GM12878 (cell line): ENCODE results near the gene CELF6. TPM values are rescaled to one million over a fixed set of nuclear protein-coding genes. Genes with fewer than 3 reads are reported as not detected.

ENCODE experiments used
- BMI1 ChIP-seq: fragments of 450-650 bp; IDR thresholded peaks from 2 replicates; pipeline ENCODE4 v1.6.1; 2016; ENCODE audit warnings: mild to moderate bottlenecking, moderate library complexity, borderline replicate concordance
- CBFB ChIP-seq: IDR thresholded peaks from 2 replicates; pipeline ENCODE4 v1.6.1; 2016; ENCODE audit warnings: antibody characterized with exemption, low read depth
- CEBPZ ChIP-seq: fragments of 150-350 bp; IDR thresholded peaks from 2 replicates; pipeline ENCODE4 v1.6.1; 2016; ENCODE audit warnings: low read depth, low read length
- CREB1 ChIP-seq: IDR thresholded peaks from 2 replicates; pipeline ENCODE4 v1.6.1; 2012; ENCODE audit warnings: low read depth, mild to moderate bottlenecking, inconsistent platforms
- HDAC2 ChIP-seq: fragments of 200-600 bp; sonication (generic); IDR thresholded peaks from 2 replicates; pipeline ENCODE4 v1.6.1; 2017
- JUNB ChIP-seq: IDR thresholded peaks from 2 replicates; pipeline ENCODE4 v1.6.1; 2016; ENCODE audit warnings: antibody characterized with exemption, mild to moderate bottlenecking
- MEF2B ChIP-seq: fragments of 450-650 bp; IDR thresholded peaks from 2 replicates; pipeline ENCODE4 v1.6.1; 2018; ENCODE audit warnings: mild to moderate bottlenecking, moderate library complexity; ENCODE audit not compliant: partially characterized antibody, poor library complexity, severe bottlenecking
- NFYA ChIP-seq: IDR thresholded peaks from 2 replicates; pipeline ENCODE4 v1.6.1; 2011; ENCODE audit warnings: low read depth, mild to moderate bottlenecking, low read length, improper control_type of control experiment, borderline replicate concordance
- POU2F2 ChIP-seq: IDR thresholded peaks from 3 replicates; pipeline ENCODE4 v1.6.1; 2011; ENCODE audit warnings: low read depth, mild to moderate bottlenecking, low read length, borderline replicate concordance
- RAD21 ChIP-seq: IDR thresholded peaks from 2 replicates; pipeline ENCODE4 v1.6.1; 2011; ENCODE audit warnings: mild to moderate bottlenecking, low read depth, low read length, moderate library complexity; ENCODE audit not compliant: insufficient read depth
- RBBP5 ChIP-seq: fragments of 200-600 bp; sonication (generic); conservative IDR thresholded peaks from 2 replicates; pipeline ENCODE4 v1.6.1; 2016
- RUNX3 ChIP-seq: IDR thresholded peaks from 2 replicates; pipeline ENCODE4 v1.6.1; 2012; ENCODE audit warnings: low read length, inconsistent platforms
- SKIL ChIP-seq: fragments of 450-650 bp; IDR thresholded peaks from 2 replicates; pipeline ENCODE4 v1.6.1; 2017; ENCODE audit warnings: mild to moderate bottlenecking, low read depth, inconsistent platforms; ENCODE audit not compliant: poor library complexity, severe bottlenecking
- SREBF1 ChIP-seq: IDR thresholded peaks from 2 replicates; pipeline ENCODE4 v1.6.1; 2012; ENCODE audit warnings: mild to moderate bottlenecking, low read length
- SRF ChIP-seq, 2 experiments: IDR thresholded peaks; 2 replicates each; pipeline ENCODE4 v1.6.1; 2011; ENCODE audit warnings: low read depth in 2 of 2, low read length in 2 of 2, mild to moderate bottlenecking in 1 of 2, moderate library complexity in 1 of 2
- STAT1 ChIP-seq: fragments of 450-650 bp; conservative IDR thresholded peaks from 2 replicates; pipeline ENCODE4 v1.6.1; 2014; ENCODE audit warnings: antibody characterized with exemption, mild to moderate bottlenecking
- STAT3 ChIP-seq: IDR thresholded peaks from 2 replicates; pipeline ENCODE4 v1.6.1; 2011; ENCODE audit warnings: low read depth, low read length, improper control_type of control experiment
- YY1 ChIP-seq: IDR thresholded peaks from 2 replicates; pipeline ENCODE4 v1.6.1; 2011; ENCODE audit warnings: low read depth, mild to moderate bottlenecking, low read length
- ZBTB40 ChIP-seq: fragments of 450-650 bp; IDR thresholded peaks from 2 replicates; pipeline ENCODE4 v1.6.1; 2016; ENCODE audit warnings: mild to moderate bottlenecking, moderate library complexity, borderline replicate concordance
- ZNF384 ChIP-seq: IDR thresholded peaks from 2 replicates; pipeline ENCODE4 v1.6.1; 2012; ENCODE audit warnings: low read depth, mild to moderate bottlenecking, low read length, improper control_type of control experiment, borderline replicate concordance
- ZNF622 ChIP-seq: fragments of 450-650 bp; IDR thresholded peaks from 2 replicates; pipeline ENCODE4 v1.6.1; 2017; ENCODE audit warnings: mild to moderate bottlenecking, inconsistent platforms
- ZSCAN29 ChIP-seq: fragments of 450-650 bp; IDR thresholded peaks from 2 replicates; pipeline ENCODE4 v1.6.1; 2017; ENCODE audit warnings: mild to moderate bottlenecking, moderate library complexity
- polyA plus RNA-seq, 11 experiments: library from polyadenylated mRNA; depleted of rRNA in 4 of 11; unstranded in 6 of 11; stranded (reverse) in 5 of 11; fragments of >200 nt; fragmentation: Nextera tagmentation in 4 of 11; fragmentation: Illumina TruSeq in 1 of 11; extraction: Ambion mirVana in 4 of 11; extraction: Trizol in 1 of 11; gene quantifications; 1 replicate in 1 of 11; 2 replicates in 10 of 11; pipeline versions ENCODE4 v1.2.1 to v1.2.3, GENCODE V29; 2011 to 2016; ENCODE audit warnings: inconsistent platforms in 2 of 11, missing spikeins in 2 of 11, low read depth in 1 of 11
- total RNA-seq, 4 experiments: library from RNA; depleted of rRNA in 3 of 4; stranded (reverse); fragments of >200 nt in 3 of 4; fragmentation: Illumina TruSeq in 1 of 4; extraction: Trizol in 1 of 4; gene quantifications; 2 replicates each; pipeline versions ENCODE4 v1.2.1 to v1.2.3, GENCODE V29; 2013 to 2021

The CELF6 gene
- total and polyA plus RNA-seq, 10 of the 15 experiments (the other 5 are each of a cell fraction or from before 2014, with no cell fraction given) = 0.06 to 0.54 (median 0.23) TPM; not detected in 1

GRCh38 chr15:72272213-72272996, 47.6 kb downstream of the CELF6 start, which contains the start of gene PARP6 (continued):
- no peak for TF ChIP-seq ZNF384
- TF ChIP-seq POU2F2 = no peak
- no peak for TF ChIP-seq ZSCAN29
- no peak for TF ChIP-seq CEBPZ
- TF ChIP-seq ZBTB40 = no peak
- peak; percentile 24; the same call in 1 of the 2 replicates for TF ChIP-seq YY1
- TF ChIP-seq JUNB = no peak
- no peak for TF ChIP-seq ZNF622
- TF ChIP-seq RBBP5 = no peak
- no peak for TF ChIP-seq SREBF1
- no peak; the same call in 1 of the 2 replicates for TF ChIP-seq CBFB
- no peak for TF ChIP-seq HDAC2
- TF ChIP-seq BMI1 = no peak
- no peak for TF ChIP-seq SRF (IDR thresholded peaks at IDR 0.05; ENCODE audit: low read depth in 2 of 2, low read length in 2 of 2)
- TF ChIP-seq STAT1 = no peak
- no peak for TF ChIP-seq STAT3
- TF ChIP-seq SKIL = no peak
- TF ChIP-seq MEF2B = no peak
- peak; percentile 83; the same call in 1 of the 2 replicates for TF ChIP-seq CREB1
- TF ChIP-seq NFYA = no peak
- TF ChIP-seq RAD21 = peak; percentile 4; the same call in 1 of the 2 replicates
- peak; percentile 26 for TF ChIP-seq RUNX3
